Gastroesophageal sphincter (tissue), 4 donors: Measurements from ENCODE around the gene MAG. TPM values are rescaled to one million over a fixed set of nuclear protein-coding genes. Genes with fewer than 3 reads are reported as not detected.

Experiments
- ATAC-seq: fragments of 150-250 bp; one replicate; pipeline ENCODE4 v1.9.1; 2016; ENCODE audit warnings: mild to moderate bottlenecking, moderate library complexity
- H3K27ac ChIP-seq, 4 donors: fragments of 200-600 bp; sonication (generic) in 3 of 4; 1 replicate in 3 of 4; 2 replicates in 1 of 4; pipeline ENCODE4 v1.5.1; 2016 to 2019
- H3K27me3 ChIP-seq: fragments of 200-600 bp; sonication (generic); one replicate; pipeline ENCODE4 v1.5.1; 2019
- H3K36me3 ChIP-seq, 2 donors: fragments of 200-600 bp; sonication (generic); one replicate each; pipeline ENCODE4 v1.5.1; 2019; ENCODE audit warnings: control low read depth in 1 of 2
- H3K4me1 ChIP-seq, 3 donors: fragments of 200-600 bp; sonication (generic); 1 replicate in 2 of 3; 2 replicates in 1 of 3; pipeline ENCODE4 v1.5.1; 2016 to 2019; ENCODE audit warnings: control low read depth in 2 of 3
- H3K4me3 ChIP-seq, 2 donors: fragments of 200-600 bp; sonication (generic); one replicate each; pipeline ENCODE4 v1.5.1; 2019; ENCODE audit warnings: mild to moderate bottlenecking in 1 of 2, moderate library complexity in 1 of 2
- H3K9me3 ChIP-seq, 3 donors: fragments of 200-600 bp; sonication (generic); one replicate each; pipeline ENCODE4 v1.5.1; 2017 to 2019; ENCODE audit warnings: control low read depth in 2 of 3
- EP300 ChIP-seq: sonication (generic); formaldehyde crosslinking; IDR thresholded peaks from one replicate; pipeline ENCODE4 v1.6.1; 2017; ENCODE audit warnings: antibody characterized with exemption, mild to moderate bottlenecking
- POLR2A ChIP-seq, 2 donors: fragments of 450-650 bp; IDR thresholded peaks; one replicate each; pipeline ENCODE4 v1.6.1; 2017; ENCODE audit warnings: antibody characterized with exemption in 2 of 2, mild to moderate bottlenecking in 2 of 2, moderate library complexity in 1 of 2
- POLR2AphosphoS5 ChIP-seq: sonication (generic); formaldehyde crosslinking; IDR thresholded peaks from one replicate; pipeline ENCODE4 v1.6.1; 2017; ENCODE audit warnings: antibody characterized with exemption
- WGBS, 2 donors: methylation state at CpG; one replicate each; pipeline ENCODE4 v1.1.5; 2018; ENCODE audit warnings: low coverage in 1 of 2; 5-methylcytosine and 5-hydroxymethylcytosine counted together
- total RNA-seq, 4 donors: library from RNA; depleted of rRNA; stranded (reverse); fragments of >200 nt; gene quantifications; one replicate each; pipeline ENCODE4 v1.1.0, GENCODE V29; 2016
- TF ChIP-seq, protein P1 (sequence below), 4 experiments: fragments of 200-600 bp in 2 of 4; fragments of 450-650 bp in 2 of 4; sonication (generic) in 1 of 4; IDR thresholded peaks; one replicate each; pipeline ENCODE4 v1.5.1; 2017 to 2019; ENCODE audit warnings: antibody characterized with exemption in 4 of 4, mild to moderate bottlenecking in 2 of 4, moderate library complexity in 2 of 4

MAG gene
- total RNA-seq, 4 donors from 2014 or later = 0.40 TPM; not detected in 3

DNA sequence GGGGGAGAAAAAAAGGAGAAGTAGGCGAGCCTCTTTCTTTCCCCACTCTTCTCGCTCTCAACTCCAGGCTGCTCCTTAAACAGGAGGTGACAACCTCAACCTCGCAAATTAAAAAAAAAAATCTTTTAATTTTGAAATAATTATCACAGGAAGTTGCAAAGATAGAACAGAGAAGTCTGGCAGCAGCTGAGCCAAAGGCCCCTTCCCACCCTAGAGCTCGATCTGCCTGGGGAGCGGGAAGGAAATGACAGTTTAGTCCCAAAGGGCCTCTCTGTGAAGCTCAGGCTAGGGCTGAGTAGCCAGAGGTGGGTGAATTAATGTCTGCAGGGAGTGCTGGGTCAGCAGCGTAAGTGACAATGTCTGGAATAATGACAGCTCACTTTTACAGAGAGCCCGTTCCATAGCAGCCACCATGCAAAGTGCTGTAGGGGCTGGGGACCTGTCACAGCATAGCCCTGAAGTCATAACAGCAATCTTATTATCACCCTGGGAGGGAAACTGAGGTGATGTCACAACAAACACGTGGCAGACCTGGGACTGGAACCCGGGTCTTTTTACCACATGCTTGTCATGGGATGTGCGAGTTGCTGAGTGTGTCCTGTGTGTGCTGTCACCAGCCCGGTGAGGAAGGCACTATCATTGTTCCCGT lies 28.2 kb downstream of the MAG start:
- H3K4me3 ChIP-seq = no peak overlapping the region
- WGBS, 2 donors = 20 to 53% methylated on average over 4 to 7 of the region's 12 CpGs
- ATAC-seq = no peak
- H3K27me3 ChIP-seq = peaks cover 15% of the 10 kb centered on the region
- H3K27ac ChIP-seq = no peak overlapping the region
- H3K9me3 ChIP-seq = peaks cover 0 to 8% (median 0%) of the 10 kb centered on the region in 3 donors
- H3K4me1 ChIP-seq = no peaks in the 10 kb centered on the region
- TF ChIP-seq EP300 (no peak), POLR2AphosphoS5 (no peak), POLR2A (IDR thresholded peaks at IDR 0.05) (no peak)
- TF ChIP-seq, protein P1, sequence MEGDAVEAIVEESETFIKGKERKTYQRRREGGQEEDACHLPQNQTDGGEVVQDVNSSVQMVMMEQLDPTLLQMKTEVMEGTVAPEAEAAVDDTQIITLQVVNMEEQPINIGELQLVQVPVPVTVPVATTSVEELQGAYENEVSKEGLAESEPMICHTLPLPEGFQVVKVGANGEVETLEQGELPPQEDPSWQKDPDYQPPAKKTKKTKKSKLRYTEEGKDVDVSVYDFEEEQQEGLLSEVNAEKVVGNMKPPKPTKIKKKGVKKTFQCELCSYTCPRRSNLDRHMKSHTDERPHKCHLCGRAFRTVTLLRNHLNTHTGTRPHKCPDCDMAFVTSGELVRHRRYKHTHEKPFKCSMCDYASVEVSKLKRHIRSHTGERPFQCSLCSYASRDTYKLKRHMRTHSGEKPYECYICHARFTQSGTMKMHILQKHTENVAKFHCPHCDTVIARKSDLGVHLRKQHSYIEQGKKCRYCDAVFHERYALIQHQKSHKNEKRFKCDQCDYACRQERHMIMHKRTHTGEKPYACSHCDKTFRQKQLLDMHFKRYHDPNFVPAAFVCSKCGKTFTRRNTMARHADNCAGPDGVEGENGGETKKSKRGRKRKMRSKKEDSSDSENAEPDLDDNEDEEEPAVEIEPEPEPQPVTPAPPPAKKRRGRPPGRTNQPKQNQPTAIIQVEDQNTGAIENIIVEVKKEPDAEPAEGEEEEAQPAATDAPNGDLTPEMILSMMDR (IDR thresholded peaks at IDR 0.05) = no peak
- no peaks in the 10 kb centered on the region for H3K36me3 ChIP-seq

DNA sequence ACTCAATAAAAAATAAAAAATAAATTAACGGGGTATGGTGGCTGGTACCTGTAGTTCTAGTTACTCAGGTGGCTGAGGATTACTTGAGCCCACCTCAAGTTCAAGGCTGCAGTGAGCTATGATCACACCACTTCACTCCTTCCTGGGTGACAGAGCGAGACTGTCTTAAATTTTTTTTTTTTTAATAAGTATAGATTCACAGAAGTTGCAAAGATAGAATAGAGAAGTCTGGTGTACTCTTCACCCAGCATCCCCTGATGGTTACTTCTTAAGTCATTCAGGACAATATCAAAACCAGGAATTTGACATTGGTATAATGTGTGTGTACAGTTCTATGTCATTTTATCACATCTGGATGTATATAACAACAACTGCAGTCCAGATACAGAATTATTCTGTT lies 29.3 kb downstream of the MAG start:
- no peaks in the 10 kb centered on the region for H3K4me1 ChIP-seq
- TF ChIP-seq, protein P1 (IDR thresholded peaks at IDR 0.05) = no peak
- no peak for TF ChIP-seq POLR2A (IDR thresholded peaks at IDR 0.05)

DNA sequence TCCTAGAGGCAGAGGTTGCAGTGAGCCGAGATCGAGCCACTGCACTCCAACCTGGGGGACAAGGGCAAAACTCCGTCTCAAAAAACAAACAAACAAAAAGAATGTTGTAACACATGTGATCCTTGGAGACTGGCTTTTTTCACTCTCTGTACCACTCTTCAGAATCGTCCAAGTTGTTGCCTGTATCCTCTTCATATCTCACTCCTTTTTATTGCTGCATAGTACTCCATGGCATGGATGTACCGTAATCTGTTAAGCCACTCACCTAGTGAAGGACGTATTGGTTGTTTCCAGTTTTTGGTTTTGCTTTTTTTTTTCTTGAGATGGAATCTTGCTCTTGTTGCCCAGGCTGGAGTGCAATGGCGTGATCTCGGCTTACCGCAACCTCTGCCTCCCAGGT lies 30.1 kb downstream of the MAG start:
- ATAC-seq = no peak
- Histone ChIP-seq H3K9me3 (peaks cover 0 to 8% (median 0%) of the 10 kb centered on the region in 3 donors), H3K4me1 (no peaks in the 10 kb centered on the region), H3K36me3 (no peaks in the 10 kb centered on the region), H3K27me3 (peaks cover 8% of the 10 kb centered on the region), H3K4me3 (no peak overlapping the region), H3K27ac (no peak overlapping the region)
- WGBS, 2 donors = 84 to 93% methylated on average over 4 to 9 of the region's 9 CpGs
- TF ChIP-seq POLR2A (IDR thresholded peaks at IDR 0.05) (no peak), EP300 (no peak), POLR2AphosphoS5 (no peak)
- TF ChIP-seq, protein P1 (IDR thresholded peaks at IDR 0.05) = no peak

More for the DNA sequence above, 29.3 kb downstream of the MAG start:
- no peak for ATAC-seq
- H3K4me3 ChIP-seq = no peak overlapping the region
- WGBS, 2 donors = 81 to 90% methylated on average over 2 of the region's 2 CpGs
- H3K9me3 ChIP-seq = peaks cover 0 to 8% (median 0%) of the 10 kb centered on the region in 3 donors
- peaks cover 8% of the 10 kb centered on the region for H3K27me3 ChIP-seq
- no peaks in the 10 kb centered on the region for H3K36me3 ChIP-seq
- no peak overlapping the region for H3K27ac ChIP-seq

DNA sequence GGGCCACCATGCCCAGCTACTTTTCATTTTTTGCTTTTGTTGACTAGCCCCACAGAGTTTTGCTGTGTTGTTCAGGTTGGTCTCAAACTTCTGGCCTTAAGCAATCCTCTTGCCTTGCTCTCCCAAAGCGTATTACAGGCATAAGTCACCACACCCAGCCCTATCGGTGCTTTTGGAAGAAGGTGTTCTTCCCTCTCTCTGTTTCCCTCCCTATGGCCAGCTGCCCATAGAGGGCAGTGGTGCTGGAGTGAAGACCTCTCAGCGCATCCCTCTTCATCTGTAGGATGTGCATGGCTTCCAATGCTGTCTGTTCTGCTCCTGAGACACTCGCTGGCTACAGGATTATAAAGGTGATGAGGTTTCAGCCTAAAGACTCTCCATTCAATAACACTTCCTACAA lies 35.7 kb downstream of the MAG start:
- H3K4me1 ChIP-seq = no peaks in the 10 kb centered on the region
- H3K4me3 ChIP-seq = no peak overlapping the region
- no peaks in the 10 kb centered on the region for H3K9me3 ChIP-seq
- H3K27ac ChIP-seq = no peak overlapping the region
- H3K36me3 ChIP-seq = no peaks in the 10 kb centered on the region
- peaks cover 51% of the 10 kb centered on the region for H3K27me3 ChIP-seq
- WGBS, 2 donors = 65 to 77% methylated on average over 4 of the region's 4 CpGs
- ATAC-seq = no peak
- TF ChIP-seq, protein P1 (IDR thresholded peaks at IDR 0.05) = no peak
- no peak for TF ChIP-seq EP300
- TF ChIP-seq POLR2AphosphoS5 = no peak
- TF ChIP-seq POLR2A (IDR thresholded peaks at IDR 0.05) = no peak

GRCh38 chr19:35328851-35329285 lies 36.9 kb downstream of the MAG start, which contains the start of gene CD22:
TSS of gene CD22 (plus strand) at chr19:35329187. CDS start at chr19:35332041, 2,854 bp downstream.
- H3K4me1 ChIP-seq = no peaks in the 10 kb centered on the region
- peaks cover 63% of the 10 kb centered on the region for H3K27me3 ChIP-seq
- ATAC-seq = no peak
- H3K36me3 ChIP-seq = no peaks in the 10 kb centered on the region
- TF ChIP-seq POLR2AphosphoS5 = no peak
- 59 to 75% methylated on average over 7 to 12 of the region's 12 CpGs for WGBS, 2 donors
- H3K4me3 ChIP-seq = no peak within 1 kb of the TSS
- no peak within 1 kb of the TSS for H3K27ac ChIP-seq
- no peaks in the 10 kb centered on the region for H3K9me3 ChIP-seq
